ENCODE measurements around the gene TTLL6. TPM values are rescaled to one million over a fixed set of nuclear protein-coding genes. Genes with fewer than 3 reads are reported as not detected.
A peak's percentile ranks its signal among the peaks of the same experiment; 100 is the strongest.

Gene TTLL6
- total and polyA plus RNA-seq, 2 of the 8 experiments (the other 6 are each of a cell fraction or from before 2014, with no cell fraction given) = 2.6 to 4.3 TPM

DNA sequence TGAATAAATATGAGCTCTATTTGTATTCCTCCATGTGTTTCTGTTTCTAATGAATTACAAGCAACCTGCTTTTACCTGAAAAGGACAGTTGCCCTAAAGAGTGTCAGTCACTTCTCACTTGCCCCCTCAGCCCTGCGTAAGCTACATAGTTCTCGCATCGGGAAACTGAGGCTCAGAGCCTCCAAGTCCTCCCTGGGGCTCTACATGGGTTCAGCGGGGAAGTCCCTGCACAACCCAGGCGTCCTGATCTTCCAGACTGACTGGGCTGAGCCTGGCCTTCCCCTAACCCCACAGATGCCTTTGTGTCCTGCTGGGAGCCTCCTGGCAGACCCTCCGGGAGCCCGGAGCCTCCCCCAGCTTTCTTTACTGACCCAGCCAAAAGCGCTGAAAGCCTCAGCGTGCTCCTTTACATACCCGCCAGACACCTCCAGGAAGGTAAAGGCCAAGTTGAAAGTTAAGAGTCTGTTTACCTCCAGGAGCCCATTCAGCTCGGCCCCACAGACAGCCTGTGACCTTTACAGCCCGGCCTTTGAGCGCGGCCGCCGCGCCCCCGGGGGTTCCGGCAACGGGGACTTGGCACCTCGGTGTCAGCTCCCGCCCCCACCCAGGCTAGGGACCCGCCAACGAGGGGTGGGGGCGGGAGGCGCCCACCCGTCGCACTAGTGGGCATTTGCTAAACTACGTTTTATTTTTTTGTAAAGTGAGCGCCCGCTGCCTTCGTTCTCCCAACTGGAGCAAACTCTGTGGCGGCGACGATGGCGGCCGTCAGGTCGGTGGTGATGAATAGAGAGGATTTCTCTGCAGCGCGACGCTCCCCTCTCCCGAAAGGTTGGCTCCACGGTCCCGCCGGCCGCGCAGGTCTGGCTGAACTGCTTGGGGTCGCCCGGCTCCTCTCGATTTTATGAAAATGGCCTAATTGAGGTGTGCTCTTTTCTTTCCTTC lies 84.1 kb downstream of the TTLL6 start:
- DNase-seq (ENCODE audit: low read depth in 1 of 2, low spot score in 2 of 2) (no peak), FAIRE-seq (no peak)
- Histone ChIP-seq H3K4me2 (ENCODE audit: insufficient read depth in 1 of 2, low read depth in 2 of 2, low read length in 2 of 2) (no peak overlapping the region), H4K20me1 (replicated peaks in 1 of 2; ENCODE audit: control insufficient read depth in 1 of 2, insufficient read depth in 2 of 2, low read length in 2 of 2) (peaks cover 7 to 29% of the 10 kb centered on the region in 2 experiments), H3K4ac (replicated peaks; ENCODE audit: insufficient read length, low read depth, low read length) (no peak overlapping the region), H4K8ac (ENCODE audit: extremely low read depth, insufficient read depth, low read length) (no peak overlapping the region), H4K5ac (ENCODE audit: insufficient read length, low read depth, low read length) (no peak overlapping the region), H3K36me3 (ENCODE audit: control insufficient read depth in 2 of 4, insufficient read depth in 4 of 4, low read length in 3 of 4) (peaks cover 0 to 7% (median 0%) of the 10 kb centered on the region in 4 experiments; a peak in 1 of 8 replicates), H2BK5ac (ENCODE audit: low read depth, low read length) (no peak overlapping the region), H3K23me2 (ENCODE audit: low read depth, low read length) (no peaks in the 10 kb centered on the region), H2BK12ac (ENCODE audit: low read depth, low read length) (no peak overlapping the region), H2BK20ac (ENCODE audit: low read length) (no peak overlapping the region), H2AFZ (ENCODE audit: low read length) (no peak overlapping the region), H2AK5ac (ENCODE audit: low read depth, low read length) (no peak overlapping the region), H2BK120ac (replicated peaks; ENCODE audit: low read depth, low read length) (no peak overlapping the region), H3K9ac (replicated peaks in 1 of 4; ENCODE audit: extremely low read depth in 1 of 4, low read depth in 3 of 4, low read length in 3 of 4) (no peak overlapping the region), H3K4me3 (ENCODE audit: extremely low read depth in 1 of 4, insufficient read depth in 2 of 4, low read depth in 3 of 4, low read length in 4 of 4) (no peak overlapping the region), H3K56ac (replicated peaks; ENCODE audit: insufficient read length, low read depth, low read length) (no peak overlapping the region), H3K23ac (ENCODE audit: insufficient read length) (no peak overlapping the region), H3K79me2 (ENCODE audit: control insufficient read depth in 1 of 2, insufficient read depth in 2 of 2, low read length in 2 of 2) (no peaks in the 10 kb centered on the region), H4K91ac (replicated peaks; ENCODE audit: insufficient read length, low read length) (no peak overlapping the region), H3K27ac (ENCODE audit: low read depth, low read length) (no peak overlapping the region), H3K9me3 (ENCODE audit: insufficient read depth in 2 of 2, low read depth in 1 of 2, low read length in 1 of 2) (no peaks in the 10 kb centered on the region), H3K14ac (ENCODE audit: insufficient read length) (no peak overlapping the region), H3K79me1 (ENCODE audit: low read depth, low read length) (no peaks in the 10 kb centered on the region; the same call in 1 of the 2 replicates), H2BK15ac (ENCODE audit: low read length) (no peak overlapping the region), H3K18ac (ENCODE audit: extremely low read depth, low read length) (no peak overlapping the region), H3K27me3 (replicated peaks in 1 of 4; ENCODE audit: control insufficient read depth in 3 of 4, extremely low read depth in 1 of 4, insufficient read depth in 3 of 4, low read length in 3 of 4) (peaks cover 91 to 100% (median 100%) of the 10 kb centered on the region in 4 experiments), H3K4me1 (replicated peaks in 1 of 4; ENCODE audit: control insufficient read depth in 3 of 4, insufficient read depth in 4 of 4, low read length in 3 of 4) (peaks cover 0 to 9% (median 4%) of the 10 kb centered on the region in 4 experiments; a peak in 4 of 7 replicates)
- 7% methylated on average over 37 of the region's 50 CpGs; no CpG with 5 or more reads in 1 of the 2 experiments for WGBS, 2 experiments (ENCODE audit: extremely low coverage in 1 of 2, insufficient coverage in 1 of 2, insufficient read length in 1 of 2, insufficient replicate concordance in 2 of 2, low coverage in 1 of 2, low lambda C conversion rate in 2 of 2, missing lambda C conversion rate in 1 of 2)
- POLR2A ChIA-PET (ENCODE audit: partially characterized antibody) = interaction anchor here (1.0 kb wide), 1 partner anchor 13 kb away, joined by 3 read pairs; no protein-coding TSS in a partner anchor
- CTCF ChIA-PET (ENCODE audit: partially characterized antibody) = interaction anchor here (0.9 to 10.1 kb wide), 12 partner anchors 11 to 153 kb away, joined by 3 to 145 read pairs (median 5); partner anchors contain the start of genes PRAC1 and PRAC2
- TF ChIP-seq TEAD4 (IDR thresholded peaks at IDR 0.05; ENCODE audit: low read depth, low read length) (no peak), RNF2 (IDR thresholded peaks at IDR 0.05; ENCODE audit: borderline replicate concordance, low read depth, low read length, missing control alignments, poor library complexity, severe bottlenecking) (peak; percentile 42), YY1 (IDR thresholded peaks at IDR 0.05; ENCODE audit: low read depth, low read length) (no peak), EZH2 (IDR thresholded peaks at IDR 0.05; ENCODE audit: low read depth, low read length, severe bottlenecking) (peak; percentile 80), RXRA (IDR thresholded peaks at IDR 0.05; ENCODE audit: insufficient read depth, low read depth, low read length) (0 out of 2 replicates have a peak, but pooled peaks have one; percentile 9), POLR2AphosphoS5 (IDR thresholded peaks at IDR 0.05; ENCODE audit: low read depth, low read length) (no peak), SIN3A (conservative IDR thresholded peaks at IDR 0.05 in 1 of 2, IDR thresholded peaks at IDR 0.05 in 1 of 2; ENCODE audit: low read depth in 1 of 2, low read length in 2 of 2) (no peak), TBP (IDR thresholded peaks at IDR 0.05; ENCODE audit: low read depth, low read length) (no peak), CBX5 (IDR thresholded peaks at IDR 0.05; ENCODE audit: low read depth, low read length) (no peak)
- TF ChIP-seq, protein P1, sequence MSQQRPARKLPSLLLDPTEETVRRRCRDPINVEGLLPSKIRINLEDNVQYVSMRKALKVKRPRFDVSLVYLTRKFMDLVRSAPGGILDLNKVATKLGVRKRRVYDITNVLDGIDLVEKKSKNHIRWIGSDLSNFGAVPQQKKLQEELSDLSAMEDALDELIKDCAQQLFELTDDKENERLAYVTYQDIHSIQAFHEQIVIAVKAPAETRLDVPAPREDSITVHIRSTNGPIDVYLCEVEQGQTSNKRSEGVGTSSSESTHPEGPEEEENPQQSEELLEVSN (IDR thresholded peaks at IDR 0.05) = no peak
